ENCODE data around the gene STX12. TPM values are rescaled to one million over a fixed set of nuclear protein-coding genes. Genes with fewer than 3 reads are reported as not detected.
A peak's percentile ranks its signal among the peaks of the same experiment; 100 is the strongest.
"Not testable (repeated sequence)": the region's sequence is repeated elsewhere in the genome, so short reads cannot be mapped to it uniquely, and the experiment has no call there.

STX12 gene
- total RNA-seq, 1 donor from 2014 or later = 24.1 TPM

GRCh38 chr1:27868932-27869718 is 96.1 kb downstream of the STX12 start:
- no peak overlapping the region for H3K27ac Mint-ChIP-seq
- Histone ChIP-seq H3K4me3 (no peak overlapping the region), H3K27me3 (peaks cover 13% of the 10 kb centered on the region), H3K4me2 (no peak overlapping the region), H3K9me3 (ENCODE audit: low read depth) (no peaks in the 10 kb centered on the region), H3K9ac (no peak overlapping the region), H4K20me1 (ENCODE audit: low read depth) (no peaks in the 10 kb centered on the region), H3K79me2 (ENCODE audit: low read depth) (no peaks in the 10 kb centered on the region), H2AFZ (replicated peaks) (peak overlapping the region; percentile 72), H3F3A (ENCODE audit: low read depth) (peaks cover 6% of the 10 kb centered on the region), H3K27ac (no peak overlapping the region), H3K4me1 (no peaks in the 10 kb centered on the region), H3K36me3 (no peaks in the 10 kb centered on the region)
- peaks cover 7% of the 10 kb centered on the region for H3K4me1 Mint-ChIP-seq
- no peaks in the 10 kb centered on the region for H3K9me3 Mint-ChIP-seq
- DNase-seq (ENCODE audit: low spot score) = no peak
- H3K27me3 Mint-ChIP-seq (ENCODE audit: insufficient read depth, low read depth) = peaks cover 16% of the 10 kb centered on the region
- no peak overlapping the region for H3K4me3 Mint-ChIP-seq
- no peak for TF ChIP-seq EZH2phosphoT487 (IDR thresholded peaks at IDR 0.05)
- no peak for TF ChIP-seq EZH2 (IDR thresholded peaks at IDR 0.05)
- no peak for TF ChIP-seq CTCF (IDR thresholded peaks at IDR 0.05)
- H3K36me3 Mint-ChIP-seq = no peaks in the 10 kb centered on the region

DNA sequence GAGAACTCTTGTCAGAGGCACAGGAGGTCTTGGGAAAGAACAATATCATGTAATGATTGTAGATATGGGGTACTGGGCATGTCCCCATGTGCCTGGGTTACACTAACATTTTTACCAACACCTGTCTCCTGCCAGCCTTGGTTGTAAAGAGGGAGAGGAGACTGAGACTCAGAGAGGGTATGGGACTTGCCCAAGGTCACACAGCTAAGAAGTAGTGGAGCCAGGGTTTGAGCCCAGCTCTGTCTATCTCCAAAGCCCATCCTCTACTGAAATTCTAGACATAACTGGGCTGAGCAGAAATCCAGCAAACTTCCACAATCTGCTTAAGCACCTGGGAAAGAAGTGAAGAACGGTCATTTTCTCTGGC is 96.7 kb downstream of the STX12 start:
- Mint-ChIP-seq H3K9me3 (no peaks in the 10 kb centered on the region), H3K27ac (no peak overlapping the region), H3K4me3 (no peak overlapping the region), H3K4me1 (peaks cover 7% of the 10 kb centered on the region), H3K27me3 (ENCODE audit: insufficient read depth, low read depth) (peaks cover 18% of the 10 kb centered on the region), H3K36me3 (no peaks in the 10 kb centered on the region)
- Histone ChIP-seq H3K27ac (no peak overlapping the region), H3K4me1 (no peaks in the 10 kb centered on the region), H2AFZ (replicated peaks) (no peak overlapping the region), H3F3A (ENCODE audit: low read depth) (peaks cover 6% of the 10 kb centered on the region), H3K79me2 (ENCODE audit: low read depth) (no peaks in the 10 kb centered on the region), H3K36me3 (no peaks in the 10 kb centered on the region), H3K27me3 (peaks cover 13% of the 10 kb centered on the region), H3K9me3 (ENCODE audit: low read depth) (no peaks in the 10 kb centered on the region), H3K4me2 (no peak overlapping the region), H4K20me1 (ENCODE audit: low read depth) (no peaks in the 10 kb centered on the region), H3K9ac (no peak overlapping the region), H3K4me3 (no peak overlapping the region)
- DNase-seq (ENCODE audit: low spot score) = no peak
- TF ChIP-seq CTCF (IDR thresholded peaks at IDR 0.05) (no peak), EZH2phosphoT487 (IDR thresholded peaks at IDR 0.05) (no peak), EZH2 (IDR thresholded peaks at IDR 0.05) (no peak)

DNA sequence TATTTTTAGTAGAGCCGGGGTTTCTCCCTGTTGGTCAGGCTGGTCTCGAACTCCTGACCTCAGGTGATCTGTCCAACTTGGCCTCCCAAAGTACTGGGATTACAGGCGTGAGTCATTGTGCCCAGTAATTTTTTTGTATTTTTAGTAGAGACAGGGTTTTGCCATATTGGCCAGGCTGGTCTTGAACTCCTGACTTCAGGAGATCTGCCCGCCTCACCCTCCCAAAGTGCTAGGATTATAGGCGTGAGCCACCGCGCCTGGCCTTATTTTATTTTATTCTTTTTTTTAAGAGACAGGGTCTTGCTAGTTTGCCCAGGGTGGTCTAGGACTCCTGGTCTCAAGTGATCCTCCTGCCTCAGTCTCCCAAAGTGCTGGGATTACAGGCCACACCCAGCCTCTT is 98.1 kb downstream of the STX12 start:
- not testable (repeated sequence) for H3K4me1 Mint-ChIP-seq; H3K9ac ChIP-seq; H3K9me3 Mint-ChIP-seq; H3F3A ChIP-seq (ENCODE audit: low read depth); DNase-seq (ENCODE audit: low spot score); H3K36me3 Mint-ChIP-seq; H3K4me3 Mint-ChIP-seq; H3K4me2 ChIP-seq; H3K4me3 ChIP-seq; H3K9me3 ChIP-seq (ENCODE audit: low read depth); H4K20me1 ChIP-seq (ENCODE audit: low read depth); H3K27ac Mint-ChIP-seq; H3K36me3 ChIP-seq; H3K79me2 ChIP-seq (ENCODE audit: low read depth); H2AFZ ChIP-seq (replicated peaks); H3K4me1 ChIP-seq; H3K27ac ChIP-seq
- peaks cover 16% of the 10 kb centered on the region for H3K27me3 Mint-ChIP-seq (ENCODE audit: insufficient read depth, low read depth)
- H3K27me3 ChIP-seq = peaks cover 13% of the 10 kb centered on the region

DNA sequence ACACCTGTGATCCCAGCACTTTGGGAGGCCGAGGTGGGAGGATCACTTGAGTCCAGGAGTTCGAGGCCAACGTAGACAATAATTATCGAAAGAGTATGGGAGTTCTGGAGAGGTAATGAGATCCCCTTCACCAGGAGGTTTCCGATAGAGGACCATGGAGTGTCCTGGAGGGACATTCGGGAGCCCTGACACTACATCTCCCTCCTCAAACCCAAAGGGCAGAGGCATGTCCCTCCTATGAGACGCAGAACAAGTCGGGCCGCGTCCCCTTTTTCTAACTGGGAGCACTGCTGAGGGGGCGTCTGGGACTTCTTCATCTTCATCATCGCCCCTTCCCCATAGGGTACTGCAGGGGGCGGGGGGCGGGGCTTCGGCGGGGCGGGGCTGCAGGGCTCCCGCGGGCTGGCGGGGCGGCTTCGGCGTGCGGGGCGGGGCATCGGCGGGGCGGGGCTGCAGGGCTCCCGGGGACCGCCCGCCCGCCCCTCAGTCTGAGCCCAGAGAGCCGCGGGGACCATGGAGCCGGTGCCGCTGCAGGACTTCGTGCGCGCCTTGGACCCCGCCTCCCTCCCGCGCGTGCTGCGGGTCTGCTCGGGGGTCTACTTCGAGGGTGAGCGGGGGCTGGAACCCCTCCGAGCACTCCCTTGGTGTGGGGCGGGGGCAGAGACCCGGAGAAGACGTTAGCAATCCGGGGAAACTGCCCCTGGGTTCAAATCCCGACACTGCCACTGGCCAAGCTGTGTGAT is 99.2 kb downstream of the STX12 start, which contains the start of gene THEMIS2:
Gene THEMIS2, plus strand, starts transcription at position 486 of the 743 bp plus-strand sequence. Its CDS starts 28 bp downstream, at position 514.
- Histone ChIP-seq H3K79me2 (ENCODE audit: low read depth) (no peaks in the 10 kb centered on the region), H3K27me3 (peaks cover 13% of the 10 kb centered on the region), H3K4me3 (peak within 1 kb of the TSS; percentile 86), H4K20me1 (ENCODE audit: low read depth) (no peaks in the 10 kb centered on the region), H3K4me1 (no peaks in the 10 kb centered on the region), H3K9ac (no peak within 1 kb of the TSS), H3K9me3 (ENCODE audit: low read depth) (no peaks in the 10 kb centered on the region), H3K4me2 (peak within 1 kb of the TSS; percentile 84), H3F3A (ENCODE audit: low read depth) (peaks cover 6% of the 10 kb centered on the region), H3K27ac (no peak within 1 kb of the TSS), H3K36me3 (no peaks in the 10 kb centered on the region), H2AFZ (replicated peaks) (peak within 1 kb of the TSS; percentile 99)
- H3K9me3 Mint-ChIP-seq = no peaks in the 10 kb centered on the region
- peak within 1 kb of the TSS; percentile 86 for H3K4me3 Mint-ChIP-seq
- H3K27me3 Mint-ChIP-seq (ENCODE audit: insufficient read depth, low read depth) = peaks cover 19% of the 10 kb centered on the region
- peaks cover 4% of the 10 kb centered on the region for H3K4me1 Mint-ChIP-seq
- peak within 1 kb of the TSS; percentile 16 for H3K27ac Mint-ChIP-seq
- no peaks in the 10 kb centered on the region for H3K36me3 Mint-ChIP-seq
- TF ChIP-seq EZH2phosphoT487 (IDR thresholded peaks at IDR 0.05) (no peak), EZH2 (IDR thresholded peaks at IDR 0.05) (no peak), CTCF (IDR thresholded peaks at IDR 0.05) (no peak)
- DNase-seq (ENCODE audit: low spot score) = peak; percentile 89
